Spleen (tissue), 7 donors: Measurements from ENCODE around the gene HGS.

Experiments
- POLR2A ChIP-seq, 3 donors: fragments of 450-650 bp; IDR thresholded peaks; one replicate each; pipeline ENCODE4 v1.5.1; 2017; ENCODE audit warnings: antibody characterized with exemption in 3 of 3, mild to moderate bottlenecking in 1 of 3
- TF ChIP-seq, protein P1 (sequence below), 11 experiments: fragments of 200-600 bp in 7 of 11; fragments of 450-650 bp in 4 of 11; sonication (generic) in 4 of 11; IDR thresholded peaks in 8 of 11; conservative IDR thresholded peaks in 3 of 11; 1 replicate in 7 of 11; 2 replicates in 4 of 11; pipeline versions ENCODE4 v1.4.0 to v1.8.0; 2016 to 2021; ENCODE audit warnings: antibody characterized with exemption in 11 of 11, inconsistent platforms in 4 of 11, mild to moderate bottlenecking in 1 of 11
- donor health status: DM: no; HTN: no; CAD: no; lungs with moderate emphysema.
- donor health status: DM: no; HTN: no; CAD: no.
- donor health status: DM: no; HTN: no; CAD: no.

GRCh38 chr17:81648707-81649085 lies 35.1 kb upstream of the HGS start:
- TF ChIP-seq, protein P1, sequence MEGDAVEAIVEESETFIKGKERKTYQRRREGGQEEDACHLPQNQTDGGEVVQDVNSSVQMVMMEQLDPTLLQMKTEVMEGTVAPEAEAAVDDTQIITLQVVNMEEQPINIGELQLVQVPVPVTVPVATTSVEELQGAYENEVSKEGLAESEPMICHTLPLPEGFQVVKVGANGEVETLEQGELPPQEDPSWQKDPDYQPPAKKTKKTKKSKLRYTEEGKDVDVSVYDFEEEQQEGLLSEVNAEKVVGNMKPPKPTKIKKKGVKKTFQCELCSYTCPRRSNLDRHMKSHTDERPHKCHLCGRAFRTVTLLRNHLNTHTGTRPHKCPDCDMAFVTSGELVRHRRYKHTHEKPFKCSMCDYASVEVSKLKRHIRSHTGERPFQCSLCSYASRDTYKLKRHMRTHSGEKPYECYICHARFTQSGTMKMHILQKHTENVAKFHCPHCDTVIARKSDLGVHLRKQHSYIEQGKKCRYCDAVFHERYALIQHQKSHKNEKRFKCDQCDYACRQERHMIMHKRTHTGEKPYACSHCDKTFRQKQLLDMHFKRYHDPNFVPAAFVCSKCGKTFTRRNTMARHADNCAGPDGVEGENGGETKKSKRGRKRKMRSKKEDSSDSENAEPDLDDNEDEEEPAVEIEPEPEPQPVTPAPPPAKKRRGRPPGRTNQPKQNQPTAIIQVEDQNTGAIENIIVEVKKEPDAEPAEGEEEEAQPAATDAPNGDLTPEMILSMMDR (IDR thresholded peaks at IDR 0.05 in 8 of 11, conservative IDR thresholded peaks at IDR 0.05 in 3 of 11) = no peak
- no peak for TF ChIP-seq POLR2A (IDR thresholded peaks at IDR 0.05)
